Measurements from ENCODE around the gene NTNG2. TPM values are rescaled to one million over a fixed set of nuclear protein-coding genes. Genes with fewer than 3 reads are reported as not detected.

The NTNG2 gene
- total and polyA plus RNA-seq, 2 donors (not counting 1 experiment from before 2014, with no cell fraction given): 5.0 to 6.6 TPM

GRCh38 chr9:132187121-132187620 lies 25.3 kb downstream of the NTNG2 start:
- no peak overlapping the region for H3K27ac ChIP-seq (ENCODE audit: low read length in 2 of 2)
- peaks cover 18% of the 10 kb centered on the region for H3K27me3 Mint-ChIP-seq
- no peak for DNase-seq
- H3K27ac Mint-ChIP-seq: no peak overlapping the region
- no peak overlapping the region for H3K4me2 ChIP-seq (replicated peaks; ENCODE audit: low read depth, low read length, poor library complexity, severe bottlenecking)
- ChIA-PET CTCF (interaction anchor here (1.0 kb wide), 1 partner anchor 65 kb away, joined by 3 read pairs; no protein-coding TSS in a partner anchor), POLR2A (no interaction called here)
- no peak for ATAC-seq (ENCODE audit: low read depth)
- no peaks in the 10 kb centered on the region for H4K20me1 ChIP-seq (ENCODE audit: control insufficient read depth, insufficient read depth, low read length, poor library complexity, severe bottlenecking)
- H3K4me3 Mint-ChIP-seq: no peak overlapping the region
- H3K79me2 ChIP-seq (ENCODE audit: control insufficient read depth, insufficient read depth, low read length): no peaks in the 10 kb centered on the region
- intact Hi-C loops (cut with micrococcal nuclease): no loop called here
- no peaks in the 10 kb centered on the region for H3K9me3 Mint-ChIP-seq (ENCODE audit: insufficient read depth)
- TF ChIP-seq CTCF (IDR thresholded peaks at IDR 0.05) (no peak), EZH2 (IDR thresholded peaks at IDR 0.05; ENCODE audit: borderline replicate concordance, insufficient read depth, low read depth, low read length, poor library complexity, severe bottlenecking) (no peak)
- H3K4me3 ChIP-seq (ENCODE audit: control extremely low read depth in 1 of 5, extremely low read depth in 1 of 5, insufficient read depth in 1 of 5, low read depth in 2 of 5, low read length in 4 of 5): no peak overlapping the region
- H3K4me1 Mint-ChIP-seq: no peaks in the 10 kb centered on the region
- H3K9ac ChIP-seq (ENCODE audit: low read length): no peak overlapping the region
- H3K36me3 ChIP-seq (replicated peaks in 1 of 2; ENCODE audit: control extremely low read depth in 1 of 2, control insufficient read depth in 1 of 2, extremely low read depth in 1 of 2, insufficient read depth in 2 of 2, low read length in 1 of 2): no peaks in the 10 kb centered on the region
- peaks cover 0 to 12% (median 1%) of the 10 kb centered on the region in 4 experiments for H3K27me3 ChIP-seq (replicated peaks in 1 of 4; ENCODE audit: control extremely low read depth in 1 of 4, control insufficient read depth in 3 of 4, insufficient read depth in 4 of 4, low read length in 3 of 4)
- 77% methylated on average over 14 of the region's 14 CpGs for WGBS (ENCODE audit: insufficient coverage)
- no peaks in the 10 kb centered on the region for H3K9me3 ChIP-seq (ENCODE audit: control extremely low read depth in 1 of 3, control insufficient read depth in 2 of 3, insufficient read depth in 1 of 3, low read length in 2 of 3)
- peaks cover 3% of the 10 kb centered on the region in 2 donors for H3K4me1 ChIP-seq (ENCODE audit: control insufficient read depth in 2 of 2, insufficient read depth in 2 of 2, low read length in 2 of 2)
- H2AFZ ChIP-seq (ENCODE audit: insufficient read depth, low read depth, low read length, poor library complexity, severe bottlenecking): no peak overlapping the region

GRCh38 chr9:132190966-132191365 lies 29.1 kb downstream of the NTNG2 start:
- ChIA-PET POLR2A (no interaction called here), CTCF (interaction anchor here (0.7 kb wide), 1 partner anchor 35 kb away, joined by 3 read pairs; no protein-coding TSS in a partner anchor)
- Mint-ChIP-seq H3K27me3 (peaks cover 13% of the 10 kb centered on the region), H3K4me1 (no peaks in the 10 kb centered on the region), H3K27ac (no peak overlapping the region), H3K4me3 (no peak overlapping the region), H3K9me3 (ENCODE audit: insufficient read depth) (no peaks in the 10 kb centered on the region)
- no peak overlapping the region for H3K27ac ChIP-seq (ENCODE audit: low read length in 2 of 2)
- H3K4me1 ChIP-seq (ENCODE audit: control insufficient read depth in 2 of 2, insufficient read depth in 2 of 2, low read length in 2 of 2): no peaks in the 10 kb centered on the region
- no peaks in the 10 kb centered on the region for H3K79me2 ChIP-seq (ENCODE audit: control insufficient read depth, insufficient read depth, low read length)
- 90% methylated on average over 5 of the region's 10 CpGs for WGBS (ENCODE audit: insufficient coverage)
- peaks cover 0 to 4% (median 0%) of the 10 kb centered on the region in 3 donors for H3K9me3 ChIP-seq (ENCODE audit: control extremely low read depth in 1 of 3, control insufficient read depth in 2 of 3, insufficient read depth in 1 of 3, low read length in 2 of 3)
- H3K36me3 ChIP-seq (replicated peaks in 1 of 2; ENCODE audit: control extremely low read depth in 1 of 2, control insufficient read depth in 1 of 2, extremely low read depth in 1 of 2, insufficient read depth in 2 of 2, low read length in 1 of 2): no peaks in the 10 kb centered on the region
- no peak overlapping the region for H3K9ac ChIP-seq (ENCODE audit: low read length)
- H3K27me3 ChIP-seq (replicated peaks in 1 of 4; ENCODE audit: control extremely low read depth in 1 of 4, control insufficient read depth in 3 of 4, insufficient read depth in 4 of 4, low read length in 3 of 4): peaks cover 0 to 6% (median 0%) of the 10 kb centered on the region in 4 experiments
- no peak for TF ChIP-seq EZH2 (IDR thresholded peaks at IDR 0.05; ENCODE audit: borderline replicate concordance, insufficient read depth, low read depth, low read length, poor library complexity, severe bottlenecking)
- ATAC-seq (ENCODE audit: low read depth) (no peak), DNase-seq (no peak)
- no peak overlapping the region for H2AFZ ChIP-seq (ENCODE audit: insufficient read depth, low read depth, low read length, poor library complexity, severe bottlenecking)
- no peaks in the 10 kb centered on the region for H4K20me1 ChIP-seq (ENCODE audit: control insufficient read depth, insufficient read depth, low read length, poor library complexity, severe bottlenecking)
- intact Hi-C loops (cut with micrococcal nuclease): no loop called here
- no peak overlapping the region for H3K4me2 ChIP-seq (replicated peaks; ENCODE audit: low read depth, low read length, poor library complexity, severe bottlenecking)
- no peak overlapping the region for H3K4me3 ChIP-seq (ENCODE audit: control extremely low read depth in 1 of 5, extremely low read depth in 1 of 5, insufficient read depth in 1 of 5, low read depth in 2 of 5, low read length in 4 of 5)
